ENCODE results near the gene EXOC3L2. TPM values are rescaled to one million over a fixed set of nuclear protein-coding genes. Genes with fewer than 3 reads are reported as not detected.

Gene EXOC3L2
- total and polyA plus RNA-seq, 9 donors, result 0.63 to 3.2 (median 1.2) TPM; not detected in 1

- H3K36me3 ChIP-seq, result no peaks in the 10 kb centered on the region
Observed at GRCh38 chr19:45264781-45265317, 19.6 kb upstream of the EXOC3L2 start.

GRCh38 chr19:45263013-45263412 lies 17.8 kb upstream of the EXOC3L2 start:
- DNase-seq, result no peak
- Histone ChIP-seq H3K9me3 (no peaks in the 10 kb centered on the region), H3K27ac (no peak overlapping the region), H3K27me3 (no peaks in the 10 kb centered on the region), H3K36me3 (no peaks in the 10 kb centered on the region), H3K4me3 (no peak overlapping the region), H3K4me1 (ENCODE audit: insufficient read depth) (no peaks in the 10 kb centered on the region)
- no peak for TF ChIP-seq CTCF (IDR thresholded peaks at IDR 0.05)
- TF ChIP-seq POLR2A (IDR thresholded peaks at IDR 0.05), result no peak
- no peak for TF ChIP-seq EP300 (IDR thresholded peaks at IDR 0.05)
- WGBS, 3 donors, result 75 to 85% (median 83%) methylated on average over 11 of the region's 11 CpGs
- intact Hi-C loops (cut with DNase I), result no loop called here

More at GRCh38 chr19:45264781-45265317, 19.6 kb upstream of the EXOC3L2 start:
- Histone ChIP-seq H3K9me3 (no peaks in the 10 kb centered on the region), H3K4me1 (ENCODE audit: insufficient read depth) (no peaks in the 10 kb centered on the region), H3K27me3 (no peaks in the 10 kb centered on the region), H3K4me3 (no peak overlapping the region), H3K27ac (no peak overlapping the region)
- TF ChIP-seq EP300 (IDR thresholded peaks at IDR 0.05), result no peak
- TF ChIP-seq CTCF (IDR thresholded peaks at IDR 0.05), result no peak
- no peak for TF ChIP-seq POLR2A (IDR thresholded peaks at IDR 0.05)
- 89 to 92% (median 91%) methylated on average over 19 of the region's 19 CpGs for WGBS, 3 donors
- no peak for DNase-seq
- intact Hi-C loops (cut with DNase I), result no loop called here

- no peak for TF ChIP-seq POLR2A (IDR thresholded peaks at IDR 0.05)
- no peak for TF ChIP-seq CTCF (IDR thresholded peaks at IDR 0.05)
- TF ChIP-seq EP300 (IDR thresholded peaks at IDR 0.05), result no peak
- no peaks in the 10 kb centered on the region for H3K36me3 ChIP-seq
- H3K4me1 ChIP-seq (ENCODE audit: insufficient read depth), result no peaks in the 10 kb centered on the region
- intact Hi-C loops (cut with DNase I), result no loop called here
- no peak for DNase-seq
- H3K27ac ChIP-seq, result no peak overlapping the region
- no peaks in the 10 kb centered on the region for H3K27me3 ChIP-seq
- 68 to 83% (median 74%) methylated on average over 6 of the region's 6 CpGs for WGBS, 3 donors
- H3K9me3 ChIP-seq, result no peaks in the 10 kb centered on the region
- H3K4me3 ChIP-seq, result no peak overlapping the region
Observed at GRCh38 chr19:45262570-45262969, 17.4 kb upstream of the EXOC3L2 start.

- Histone ChIP-seq H3K27ac (no peak overlapping the region), H3K4me3 (no peak overlapping the region), H3K27me3 (no peaks in the 10 kb centered on the region), H3K9me3 (no peaks in the 10 kb centered on the region), H3K36me3 (no peaks in the 10 kb centered on the region), H3K4me1 (ENCODE audit: insufficient read depth) (peaks cover under 1% of the 10 kb centered on the region)
- WGBS, 3 donors, result 94 to 96% (median 95%) methylated on average over 19 of the region's 19 CpGs
- TF ChIP-seq CTCF (IDR thresholded peaks at IDR 0.05) (no peak), POLR2A (IDR thresholded peaks at IDR 0.05) (no peak), EP300 (IDR thresholded peaks at IDR 0.05) (no peak)
- intact Hi-C loops (cut with DNase I), result no loop called here
- DNase-seq, result no peak
Observed at GRCh38 chr19:45258862-45259261, 13.7 kb upstream of the EXOC3L2 start.
